GM23338 (cell line): Measurements from ENCODE around the gene CDK17. TPM values are rescaled to one million over a fixed set of nuclear protein-coding genes. Genes with fewer than 3 reads are reported as not detected.

Experiments
- ATAC-seq: fragments of 200-7000 bp; cut with Tn5 transposase; 3 replicates; pipeline ENCODE4 v1.9.1; 2020
- DNase-seq: peaks from one replicate; pipeline ENCODE4 v3.0.0-alpha.2; 2015; ENCODE audit warnings: low spot score
- H2AFZ ChIP-seq: fragments of 200-600 bp; sonication (generic); 2 replicates; pipeline ENCODE4 v1.8.0; 2016; ENCODE audit warnings: antibody characterized with exemption, mild to moderate bottlenecking, moderate library complexity
- H3F3A ChIP-seq: fragments of 200-600 bp; sonication (generic); replicated peaks from 2 replicates; pipeline ENCODE4 v1.8.0; 2017; ENCODE audit warnings: antibody characterized with exemption, mixed run types, low read depth
- H3K27ac ChIP-seq: fragments of 200-600 bp; sonication (generic); 2 replicates; pipeline ENCODE4 v1.6.1; 2016; ENCODE audit warnings: low read depth
- H3K27me3 ChIP-seq: fragments of 200-600 bp; sonication (generic); 2 replicates; pipeline ENCODE4 v1.8.0; 2016; ENCODE audit warnings: mild to moderate bottlenecking, mixed run types, moderate library complexity; ENCODE audit not compliant: insufficient read depth
- H3K36me3 ChIP-seq: fragments of 200-600 bp; sonication (generic); 2 replicates; pipeline ENCODE4 v1.8.0; 2016; ENCODE audit warnings: mild to moderate bottlenecking; ENCODE audit not compliant: insufficient read depth
- H3K4me1 ChIP-seq: fragments of 200-600 bp; sonication (generic); 2 replicates; pipeline ENCODE4 v1.8.0; 2016; ENCODE audit warnings: mild to moderate bottlenecking, moderate library complexity; ENCODE audit not compliant: insufficient read depth
- H3K4me2 ChIP-seq: fragments of 200-600 bp; sonication (generic); 2 replicates; pipeline ENCODE4 v1.7.1; 2017; ENCODE audit warnings: mixed run types
- H3K4me3 ChIP-seq: fragments of 200-600 bp; sonication (generic); 2 replicates; pipeline ENCODE4 v1.6.1; 2016; ENCODE audit warnings: mixed run types
- H3K79me2 ChIP-seq: fragments of 200-600 bp; sonication (generic); replicated peaks from 2 replicates; pipeline ENCODE4 v1.8.0; 2017; ENCODE audit warnings: mild to moderate bottlenecking; ENCODE audit not compliant: insufficient read depth
- H3K9me2 ChIP-seq: fragments of 200-600 bp; sonication (generic); 2 replicates; pipeline ENCODE4 v1.8.0; 2017; ENCODE audit not compliant: insufficient read depth
- H4K20me1 ChIP-seq: fragments of 200-600 bp; sonication (generic); replicated peaks from 2 replicates; pipeline ENCODE4 v1.8.0; 2017; ENCODE audit warnings: mild to moderate bottlenecking; ENCODE audit not compliant: insufficient read depth
- H3K27ac Mint-ChIP-seq: 2 replicates; pipeline ENCODE4 v1.8.0; 2020; ENCODE audit warnings: inconsistent platforms, mild to moderate bottlenecking, moderate library complexity, mixed read lengths
- H3K27me3 Mint-ChIP-seq: 3 replicates; pipeline ENCODE4 v1.8.0; 2022; ENCODE audit warnings: low read depth, mild to moderate bottlenecking, moderate library complexity, mixed read lengths, inconsistent platforms; ENCODE audit not compliant: insufficient read depth, poor library complexity
- H3K36me3 Mint-ChIP-seq: 3 replicates; pipeline ENCODE4 v1.8.0; 2021; ENCODE audit warnings: low read depth, mild to moderate bottlenecking, inconsistent platforms, moderate library complexity, mixed read lengths
- H3K4me1 Mint-ChIP-seq: 3 replicates; pipeline ENCODE4 v1.8.0; 2020; ENCODE audit warnings: mild to moderate bottlenecking, inconsistent platforms, mixed read lengths
- H3K4me3 Mint-ChIP-seq: 3 replicates; pipeline ENCODE4 v1.8.0; 2021; ENCODE audit warnings: moderate library complexity, mild to moderate bottlenecking, inconsistent platforms, mixed read lengths
- H3K9me3 Mint-ChIP-seq: 3 replicates; pipeline ENCODE4 v1.8.0; 2020; ENCODE audit warnings: moderate library complexity, mild to moderate bottlenecking, inconsistent platforms, mixed read lengths
- CREB1 ChIP-seq: fragments of 250-450 bp; sonication (Bioruptor Pico); IDR thresholded peaks from 2 replicates; pipeline ENCODE4 v1.5.0; 2020; ENCODE audit warnings: low read depth, mild to moderate bottlenecking, moderate library complexity
- ETS1 ChIP-seq: IDR thresholded peaks from 2 replicates; pipeline ENCODE4 v1.6.1; 2016; ENCODE audit warnings: antibody characterized with exemption
- JUNB ChIP-seq: IDR thresholded peaks from one replicate; pipeline ENCODE4 v1.6.1; 2016; ENCODE audit warnings: antibody characterized with exemption; ENCODE audit not compliant: unreplicated experiment
- STAT1 ChIP-seq: IDR thresholded peaks from one replicate; pipeline ENCODE4 v1.6.1; 2016; ENCODE audit warnings: antibody characterized with exemption; ENCODE audit not compliant: unreplicated experiment
- ZNF114 ChIP-seq: fragments of 250-450 bp; sonication (Bioruptor Pico); IDR thresholded peaks from 2 replicates; pipeline ENCODE4 v1.5.0; 2020; ENCODE audit warnings: mild to moderate bottlenecking, moderate library complexity
- ZNF331 ChIP-seq: fragments of 250-450 bp; sonication (Bioruptor Pico); IDR thresholded peaks from 2 replicates; pipeline ENCODE4 v1.5.0; 2020; ENCODE audit warnings: low read depth, mild to moderate bottlenecking, moderate library complexity
- ZNF462 ChIP-seq: fragments of 250-450 bp; sonication (Bioruptor Pico); IDR thresholded peaks from 2 replicates; pipeline ENCODE4 v1.5.0; 2020; ENCODE audit warnings: mild to moderate bottlenecking, moderate library complexity
- polyA plus RNA-seq: library from polyadenylated mRNA; unstranded; fragments of >200 nt; fragmentation: Nextera tagmentation; extraction: Ambion mirVana; gene quantifications from 2 replicates; pipeline ENCODE4 v1.2.1, GENCODE V29; 2016
- total RNA-seq: library from RNA; depleted of rRNA; stranded (reverse); fragments of >200 nt; shearing (Covaris generic); gene quantifications from 2 replicates; pipeline ENCODE4 v1.2.3, GENCODE V29; 2014

The CDK17 gene
- total and polyA plus RNA-seq, 2 experiments from 2014 or later, result 7.6 to 34.2 TPM

DNA sequence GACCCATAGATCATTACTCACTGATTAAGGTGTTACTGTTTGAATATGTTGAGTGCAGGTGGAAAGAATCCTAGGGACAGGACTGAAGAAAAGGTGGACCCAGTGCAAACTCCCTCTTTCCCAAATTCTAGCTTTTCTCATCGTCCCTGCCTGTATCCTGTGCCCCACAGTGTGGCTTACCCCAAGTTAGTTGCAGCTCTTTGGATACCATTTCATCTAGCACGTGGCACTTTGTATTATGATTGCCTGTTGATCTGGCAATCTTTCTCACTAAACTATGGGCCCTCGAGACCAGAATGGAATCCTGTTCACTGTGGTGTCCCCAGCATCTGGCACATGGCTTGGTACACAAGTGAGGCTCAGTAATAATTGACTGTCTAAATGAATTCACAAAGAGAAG, 139.6 kb downstream of the CDK17 start:
- DNase-seq (no peak), ATAC-seq (no peak)
- H3K36me3 Mint-ChIP-seq, result peaks cover 16% of the 10 kb centered on the region; the same call in 2 of the 3 replicates
- Histone ChIP-seq H3K9me2 (0 out of 2 replicates have a peak, but pooled peaks cover 4% of the 10 kb centered on the region), H4K20me1 (no peaks in the 10 kb centered on the region), H3K79me2 (no peaks in the 10 kb centered on the region), H3K27me3 (no peaks in the 10 kb centered on the region), H3K36me3 (peaks cover 5% of the 10 kb centered on the region; the same call in 1 of the 2 replicates), H2AFZ (no peak overlapping the region), H3K4me2 (no peak overlapping the region), H3K4me3 (no peak overlapping the region), H3F3A (no peaks in the 10 kb centered on the region), H3K27ac (no peak overlapping the region), H3K4me1 (no peaks in the 10 kb centered on the region)
- H3K9me3 Mint-ChIP-seq, result no peaks in the 10 kb centered on the region
- no peak overlapping the region for H3K27ac Mint-ChIP-seq
- H3K4me1 Mint-ChIP-seq, result peaks cover 7% of the 10 kb centered on the region; the same call in 2 of the 3 replicates
- no peak overlapping the region for H3K4me3 Mint-ChIP-seq
- TF ChIP-seq ZNF114 (no peak), ZNF331 (CRISPR knock-in tag) (no peak)
- peaks cover 2% of the 10 kb centered on the region for H3K27me3 Mint-ChIP-seq

GRCh38 chr12:96260231-96260630, 140.0 kb downstream of the CDK17 start:
- Histone ChIP-seq H3K27ac (no peak overlapping the region), H3K4me1 (no peaks in the 10 kb centered on the region), H3K4me3 (no peak overlapping the region), H3K9me2 (0 out of 2 replicates have a peak, but pooled peaks cover 4% of the 10 kb centered on the region), H3K36me3 (peaks cover 5% of the 10 kb centered on the region; the same call in 1 of the 2 replicates), H2AFZ (no peak overlapping the region), H3F3A (no peaks in the 10 kb centered on the region), H4K20me1 (no peaks in the 10 kb centered on the region), H3K79me2 (no peaks in the 10 kb centered on the region), H3K27me3 (no peaks in the 10 kb centered on the region), H3K4me2 (no peak overlapping the region)
- H3K9me3 Mint-ChIP-seq, result no peaks in the 10 kb centered on the region
- H3K27me3 Mint-ChIP-seq, result peaks cover 2% of the 10 kb centered on the region
- DNase-seq (no peak), ATAC-seq (no peak)
- no peak overlapping the region for H3K4me3 Mint-ChIP-seq
- no peak overlapping the region for H3K27ac Mint-ChIP-seq
- peaks cover 16% of the 10 kb centered on the region; the same call in 2 of the 3 replicates for H3K36me3 Mint-ChIP-seq
- H3K4me1 Mint-ChIP-seq, result peaks cover 7% of the 10 kb centered on the region; the same call in 2 of the 3 replicates
- TF ChIP-seq ZNF462 (CRISPR knock-in tag) (no peak), ETS1 (no peak), STAT1 (no peak), ZNF331 (CRISPR knock-in tag) (no peak), JUNB (no peak), CREB1 (CRISPR knock-in tag) (no peak)
